Measurements from ENCODE around the gene ATF5. TPM values are rescaled to one million over a fixed set of nuclear protein-coding genes. Genes with fewer than 3 reads are reported as not detected.
A peak's percentile ranks its signal among the peaks of the same experiment; 100 is the strongest.

The ATF5 gene
- total and polyA plus RNA-seq, 2 of the 13 experiments (the other 11 are each of a cell fraction or from before 2014, with no cell fraction given): 5.2 to 10.3 TPM

GRCh38 chr19:49912965-49913685 is 15.9 kb upstream of the ATF5 start (continued):
- no peak for TF ChIP-seq RORA (CRISPR knock-in tag; IDR thresholded peaks at IDR 0.05)
- TF ChIP-seq GZF1 (CRISPR knock-in tag; IDR thresholded peaks at IDR 0.05): no peak
- no peak for TF ChIP-seq ZNF12 (CRISPR knock-in tag; IDR thresholded peaks at IDR 0.05)
- peak; percentile 61 for TF ChIP-seq CTCF (CRISPR knock-in tag; IDR thresholded peaks at IDR 0.05)
- no peak for TF ChIP-seq ZNF597 (CRISPR knock-in tag; IDR thresholded peaks at IDR 0.05)
- peak; percentile 50 for TF ChIP-seq ZNF687 (CRISPR knock-in tag; IDR thresholded peaks at IDR 0.05)
- no peak for TF ChIP-seq NFE2 (CRISPR knock-in tag; IDR thresholded peaks at IDR 0.05)
- TF ChIP-seq ZNF616 (CRISPR knock-in tag; IDR thresholded peaks at IDR 0.05; ENCODE audit: low read depth): no peak
- no peak for TF ChIP-seq PCBP1 (IDR thresholded peaks at IDR 0.05; ENCODE audit: borderline replicate concordance, low read depth, low read length)
- TF ChIP-seq SNRNP70 (IDR thresholded peaks at IDR 0.05; ENCODE audit: low read depth, low read length): no peak
- TF ChIP-seq HES4 (CRISPR knock-in tag; IDR thresholded peaks at IDR 0.05; ENCODE audit: borderline replicate concordance): no peak
- no peak for TF ChIP-seq SMAD3 (CRISPR knock-in tag; IDR thresholded peaks at IDR 0.05)
- no peak for TF ChIP-seq ZNF703 (CRISPR knock-in tag; IDR thresholded peaks at IDR 0.05; ENCODE audit: borderline replicate concordance)
- TF ChIP-seq ZMYM3 (CRISPR knock-in tag; IDR thresholded peaks at IDR 0.05): no peak
- 0 out of 2 replicates have a peak, but pooled peaks have one; percentile 5 for TF ChIP-seq ZNF770 (CRISPR knock-in tag; IDR thresholded peaks at IDR 0.05)
- TF ChIP-seq RBM22 (optimal IDR thresholded peaks at IDR 0.05; ENCODE audit: low read length): peak; percentile 37
- TF ChIP-seq ZNF563 (CRISPR knock-in tag; IDR thresholded peaks at IDR 0.05): no peak
- TF ChIP-seq ZBTB38 (CRISPR knock-in tag; IDR thresholded peaks at IDR 0.05): peak; percentile 99
- peak; percentile 33 for TF ChIP-seq XRCC5 (optimal IDR thresholded peaks at IDR 0.05; ENCODE audit: low read length)
- TF ChIP-seq NONO (IDR thresholded peaks at IDR 0.05): no peak
- TF ChIP-seq NONO (CRISPR knock-in tag; conservative IDR thresholded peaks at IDR 0.05): no peak
- no peak for TF ChIP-seq HMG20A (CRISPR knock-in tag; IDR thresholded peaks at IDR 0.05; ENCODE audit: borderline replicate concordance)
